Large intestine (tissue), 3 donors: ENCODE results near the gene SEC31B. TPM values are rescaled to one million over a fixed set of nuclear protein-coding genes. Genes with fewer than 3 reads are reported as not detected.

Experiments
- DNase-seq, 2 donors: peaks; one replicate each; pipeline versions ENCODE4 v3.0.0 to v3.0.0-alpha.2; 2013
- H3K27ac ChIP-seq: one replicate; pipeline ENCODE4 v1.5.1; 2013; ENCODE audit warnings: low read length
- H3K27me3 ChIP-seq: 2 replicates; pipeline ENCODE4 v1.6.1; 2013; ENCODE audit warnings: low read length; ENCODE audit not compliant: control insufficient read depth, insufficient read depth
- H3K36me3 ChIP-seq: 2 replicates; pipeline ENCODE4 v1.6.1; 2013; ENCODE audit warnings: low read length; ENCODE audit not compliant: control insufficient read depth, insufficient read depth
- H3K4me1 ChIP-seq: one replicate; pipeline ENCODE4 v1.6.1; 2013; ENCODE audit warnings: low read length; ENCODE audit not compliant: control insufficient read depth, insufficient read depth
- H3K4me3 ChIP-seq: one replicate; pipeline ENCODE4 v1.5.1; 2013; ENCODE audit warnings: low read length
- H3K9me3 ChIP-seq: one replicate; pipeline ENCODE4 v1.6.1; 2013; ENCODE audit warnings: mild to moderate bottlenecking, low read depth, low read length, moderate library complexity; ENCODE audit not compliant: control insufficient read depth
- WGBS: methylation state at CpG from one replicate; pipeline ENCODE4 v1.1.5; 2013; ENCODE audit warnings: low lambda C conversion rate; ENCODE audit not compliant: insufficient coverage; 5-methylcytosine and 5-hydroxymethylcytosine counted together
- polyA plus RNA-seq: library from polyadenylated mRNA; unstranded; fragments of 120-200 nt; gene quantifications from one replicate; pipeline ENCODE4 v1.2.1, GENCODE V29; 2013

Gene SEC31B
- polyA plus RNA-seq, 1 donor, result 15.5 TPM

- Histone ChIP-seq H3K36me3 (peaks cover 22% of the 10 kb centered on the region), H3K27me3 (no peaks in the 10 kb centered on the region), H3K27ac (peak within 1 kb of the TSS; percentile 37), H3K9me3 (no peaks in the 10 kb centered on the region), H3K4me3 (peak within 1 kb of the TSS; percentile 94), H3K4me1 (peaks cover 13% of the 10 kb centered on the region)
- DNase-seq, result peak; percentile 89 to 91
- WGBS, result 0% methylated on average over 1 of the region's 43 CpGs
Observed at GRCh38 chr10:100529475-100530298, 10.0 kb upstream of the SEC31B start, which contains the start of gene NDUFB8. NDUFB8 (minus strand) TSS chr10:100529871; CDS start chr10:100529851, 20 bp downstream.

- H3K4me1 ChIP-seq, result peaks cover 13% of the 10 kb centered on the region
- no peaks in the 10 kb centered on the region for H3K9me3 ChIP-seq
- peak in 1 of 2 donors; percentile 46 for DNase-seq
- no peaks in the 10 kb centered on the region for H3K27me3 ChIP-seq
- H3K36me3 ChIP-seq, result peaks cover 28% of the 10 kb centered on the region
- peak overlapping the region; percentile 37 for H3K27ac ChIP-seq
- peak overlapping the region; percentile 94 for H3K4me3 ChIP-seq
- no CpG with 5 or more reads among the region's 18 CpGs for WGBS
Observed at GRCh38 chr10:100528921-100529474, 9.3 kb upstream of the SEC31B start.

- H3K27ac ChIP-seq, result no peak overlapping the region
- H3K36me3 ChIP-seq, result peaks cover 35% of the 10 kb centered on the region
- WGBS, result 66% methylated on average over 4 of the region's 7 CpGs
- H3K9me3 ChIP-seq, result no peaks in the 10 kb centered on the region
- H3K4me3 ChIP-seq, result peak overlapping the region; percentile 94
- no peaks in the 10 kb centered on the region for H3K27me3 ChIP-seq
- DNase-seq, result no peak
- peaks cover 13% of the 10 kb centered on the region for H3K4me1 ChIP-seq
Observed at GRCh38 chr10:100528123-100528886, 8.6 kb upstream of the SEC31B start.

- WGBS, result no CpG with 5 or more reads among the region's 2 CpGs
- H3K27me3 ChIP-seq, result peaks cover 7% of the 10 kb centered on the region
Observed at GRCh38 chr10:100524638-100525037, 5.0 kb upstream of the SEC31B start.

GRCh38 chr10:100524206-100524605, 4.5 kb upstream of the SEC31B start:
- peaks cover 40% of the 10 kb centered on the region for H3K36me3 ChIP-seq

More at GRCh38 chr10:100524638-100525037, 5.0 kb upstream of the SEC31B start:
- Histone ChIP-seq H3K36me3 (peaks cover 40% of the 10 kb centered on the region), H3K27ac (no peak overlapping the region), H3K4me3 (no peak overlapping the region), H3K9me3 (no peaks in the 10 kb centered on the region), H3K4me1 (peaks cover 9% of the 10 kb centered on the region)
- no peak for DNase-seq

GRCh38 chr10:100522945-100523344, 3.3 kb upstream of the SEC31B start:
- H3K36me3 ChIP-seq, result peaks cover 40% of the 10 kb centered on the region
- no peak for DNase-seq
- H3K4me3 ChIP-seq, result no peak overlapping the region
- peaks cover 16% of the 10 kb centered on the region for H3K27me3 ChIP-seq
- H3K4me1 ChIP-seq, result peaks cover 6% of the 10 kb centered on the region
- WGBS, result no CpG with 5 or more reads among the region's 9 CpGs
- H3K27ac ChIP-seq, result no peak overlapping the region
- no peaks in the 10 kb centered on the region for H3K9me3 ChIP-seq

More at GRCh38 chr10:100524206-100524605, 4.5 kb upstream of the SEC31B start:
- no peak overlapping the region for H3K27ac ChIP-seq
- H3K4me1 ChIP-seq, result peaks cover 11% of the 10 kb centered on the region
- no CpG with 5 or more reads among the region's 6 CpGs for WGBS
- H3K9me3 ChIP-seq, result no peaks in the 10 kb centered on the region
- no peak for DNase-seq
- no peak overlapping the region for H3K4me3 ChIP-seq
- peaks cover 11% of the 10 kb centered on the region for H3K27me3 ChIP-seq

- Histone ChIP-seq H3K9me3 (no peaks in the 10 kb centered on the region), H3K36me3 (peaks cover 39% of the 10 kb centered on the region), H3K27me3 (peaks cover 16% of the 10 kb centered on the region), H3K4me1 (peaks cover 6% of the 10 kb centered on the region), H3K4me3 (no peak overlapping the region), H3K27ac (no peak overlapping the region)
- WGBS, result 82% methylated on average over 2 of the region's 5 CpGs
- no peak for DNase-seq
Observed at GRCh38 chr10:100522107-100522801, 2.6 kb upstream of the SEC31B start.

GRCh38 chr10:100520811-100521210, 1.1 kb upstream of the SEC31B start:
- Histone ChIP-seq H3K9me3 (no peaks in the 10 kb centered on the region), H3K36me3 (peaks cover 24% of the 10 kb centered on the region), H3K27ac (no peak overlapping the region), H3K4me3 (no peak overlapping the region), H3K4me1 (peaks cover 6% of the 10 kb centered on the region), H3K27me3 (peaks cover 16% of the 10 kb centered on the region)
- DNase-seq, result no peak
- WGBS, result no CpG with 5 or more reads among the region's 3 CpGs

GRCh38 chr10:100518761-100519241, 860 bp downstream of the SEC31B start:
- H3K4me1 ChIP-seq, result peaks cover 6% of the 10 kb centered on the region
- DNase-seq, result peak; percentile 37 to 53
- H3K27ac ChIP-seq, result no peak overlapping the region
- H3K9me3 ChIP-seq, result no peaks in the 10 kb centered on the region
- peaks cover 16% of the 10 kb centered on the region for H3K27me3 ChIP-seq
- H3K36me3 ChIP-seq, result peaks cover 10% of the 10 kb centered on the region
- WGBS, result 0% methylated on average over 1 of the region's 7 CpGs
- H3K4me3 ChIP-seq, result no peak overlapping the region
